Activated CD4-positive, alpha-beta T cell treated with anti-CD3 and anti-CD28 coated beads, Interleukin-2, amount 10 ng/mL, durations not matched to agents 24 days and 14 days (primary cell): ENCODE data around the gene MAD2L2. TPM values are rescaled to one million over a fixed set of nuclear protein-coding genes. Genes with fewer than 3 reads are reported as not detected.

Source experiments
- DNase-seq: peaks from one replicate; pipeline ENCODE4 v3.0.0; 2022
- H3K27ac Mint-ChIP-seq: one replicate; pipeline ENCODE4 v1.8.0; 2022; ENCODE audit warnings: mild to moderate bottlenecking, mixed read lengths
- H3K27me3 Mint-ChIP-seq: one replicate; pipeline ENCODE4 v1.8.0; 2022; ENCODE audit warnings: mixed read lengths
- H3K36me3 Mint-ChIP-seq: one replicate; pipeline ENCODE4 v1.8.0; 2022; ENCODE audit warnings: low read depth, mild to moderate bottlenecking, mixed read lengths
- H3K4me1 Mint-ChIP-seq: one replicate; pipeline ENCODE4 v1.8.0; 2021; ENCODE audit warnings: mixed read lengths
- H3K4me3 Mint-ChIP-seq: one replicate; pipeline ENCODE4 v1.8.0; 2022; ENCODE audit warnings: mild to moderate bottlenecking, moderate library complexity, mixed read lengths
- H3K9me3 Mint-ChIP-seq: one replicate; pipeline ENCODE4 v1.8.0; 2021; ENCODE audit warnings: mixed read lengths
- intact Hi-C: fragments of 100-400 bp; cut with micrococcal nuclease; formaldehyde crosslinking; loops from one replicate; pipeline ENCODE4 v1.15.1; 2023
- total RNA-seq: library from RNA; stranded (reverse); gene quantifications from 2 replicates; pipeline ENCODE4 v1.2.3, GENCODE V29; 2022

Gene MAD2L2
- total RNA-seq, 1 donor from 2014 or later = 80.1 TPM

DNA sequence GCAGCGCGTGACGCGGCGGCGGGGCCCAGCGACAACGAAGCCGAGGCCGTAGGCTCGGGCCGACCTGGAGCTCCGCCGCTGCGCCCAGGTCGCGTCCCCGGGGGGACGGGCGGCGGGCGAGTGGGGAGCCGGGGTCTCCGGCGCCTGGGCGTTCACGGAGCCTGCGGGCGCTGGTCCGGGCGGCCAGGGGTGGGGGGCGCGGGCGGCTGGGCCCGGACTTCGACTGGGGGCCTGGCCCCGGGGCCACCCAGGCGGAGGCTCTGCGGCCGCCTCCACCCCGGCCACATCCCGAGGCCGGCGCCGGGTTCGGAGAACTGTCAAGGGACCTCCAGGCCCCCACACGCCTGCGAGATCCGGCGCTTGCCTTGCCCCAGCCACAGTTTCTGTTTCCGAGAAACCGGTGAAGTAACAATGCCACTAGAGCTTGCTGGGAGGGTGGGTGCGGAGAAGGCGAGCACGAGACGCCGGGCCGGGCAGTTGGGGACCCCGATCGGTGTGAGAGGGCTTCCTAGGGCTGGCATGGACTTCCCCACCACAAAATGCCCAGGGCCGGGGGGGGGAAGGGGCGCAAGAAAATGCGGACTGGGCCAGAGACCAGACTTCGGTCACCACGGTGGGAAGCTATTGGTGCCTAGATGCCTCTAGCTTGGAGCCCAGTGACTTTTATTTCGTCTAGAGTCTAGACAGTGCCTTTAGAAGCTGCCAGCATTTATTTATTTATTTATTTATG lies 16.4 kb downstream of the MAD2L2 start:
- H3K27me3 Mint-ChIP-seq = no peaks in the 10 kb centered on the region
- peaks cover 10% of the 10 kb centered on the region for H3K4me1 Mint-ChIP-seq
- H3K9me3 Mint-ChIP-seq = no peaks in the 10 kb centered on the region
- peaks cover 18% of the 10 kb centered on the region for H3K36me3 Mint-ChIP-seq
- peak overlapping the region; percentile 85 for H3K4me3 Mint-ChIP-seq
- DNase-seq = peak; percentile 90
- H3K27ac Mint-ChIP-seq = peak overlapping the region; percentile 85
- intact Hi-C loops = loop anchor here (2.0 to 5.0 kb wide), 2 partner anchors 16 to 73 kb away; partner anchors contain the start of genes AGTRAP and MAD2L2

DNA sequence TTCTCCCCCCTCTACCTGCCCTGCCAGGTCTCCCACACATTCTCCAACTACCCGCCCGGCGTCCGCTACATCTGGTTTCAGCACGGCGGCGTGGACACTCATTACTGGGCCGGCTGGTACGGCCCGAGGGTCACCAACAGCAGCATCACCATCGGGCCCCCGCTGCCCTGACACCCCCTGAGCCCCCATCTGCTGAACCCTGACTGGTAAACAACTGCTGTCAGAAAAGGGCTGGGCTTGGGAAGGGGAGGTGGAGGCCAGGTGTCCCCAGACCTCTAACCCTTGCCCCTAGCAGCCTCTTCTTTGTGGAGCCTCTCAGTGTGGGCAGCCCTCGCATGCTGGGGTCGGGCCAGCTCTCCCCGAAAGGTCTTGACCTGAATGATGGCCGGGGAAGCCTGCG lies 19.8 kb downstream of the MAD2L2 start:
- Mint-ChIP-seq H3K4me3 (no peak overlapping the region), H3K27me3 (no peaks in the 10 kb centered on the region), H3K4me1 (peaks cover 7% of the 10 kb centered on the region), H3K9me3 (no peaks in the 10 kb centered on the region), H3K27ac (no peak overlapping the region), H3K36me3 (peaks cover 15% of the 10 kb centered on the region)
- no peak for DNase-seq
- intact Hi-C loops = loop anchor here (5.0 kb wide), 1 partner anchor 76 kb away; the partner anchor contains the start of gene AGTRAP

DNA sequence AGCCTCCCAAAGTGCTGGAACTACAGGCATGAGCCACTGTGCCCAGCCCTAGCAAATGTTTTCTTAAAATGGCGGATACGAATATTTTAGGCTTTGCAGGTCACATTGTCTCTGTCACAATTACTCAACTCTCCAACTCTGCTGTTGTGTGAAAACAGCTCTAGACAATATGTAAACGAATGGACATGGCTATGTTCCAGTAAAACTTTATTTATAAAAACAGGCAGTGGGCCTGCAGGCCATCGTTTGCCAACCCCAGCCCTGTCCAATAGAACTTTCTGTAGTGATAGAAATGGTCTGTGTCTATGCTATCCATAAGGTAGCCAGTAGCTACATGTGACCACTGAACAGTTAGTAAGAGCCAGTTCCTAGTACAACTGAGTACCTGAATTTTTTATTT lies 21.2 kb downstream of the MAD2L2 start:
- H3K27me3 Mint-ChIP-seq = no peaks in the 10 kb centered on the region
- no peaks in the 10 kb centered on the region for H3K9me3 Mint-ChIP-seq
- H3K27ac Mint-ChIP-seq = no peak overlapping the region
- H3K4me1 Mint-ChIP-seq = peaks cover 11% of the 10 kb centered on the region
- intact Hi-C loops = loop anchor here (5.0 kb wide), 1 partner anchor 78 kb away; the partner anchor contains the start of gene AGTRAP
- H3K4me3 Mint-ChIP-seq = no peak overlapping the region
- DNase-seq = no peak
- H3K36me3 Mint-ChIP-seq = peaks cover 17% of the 10 kb centered on the region

DNA sequence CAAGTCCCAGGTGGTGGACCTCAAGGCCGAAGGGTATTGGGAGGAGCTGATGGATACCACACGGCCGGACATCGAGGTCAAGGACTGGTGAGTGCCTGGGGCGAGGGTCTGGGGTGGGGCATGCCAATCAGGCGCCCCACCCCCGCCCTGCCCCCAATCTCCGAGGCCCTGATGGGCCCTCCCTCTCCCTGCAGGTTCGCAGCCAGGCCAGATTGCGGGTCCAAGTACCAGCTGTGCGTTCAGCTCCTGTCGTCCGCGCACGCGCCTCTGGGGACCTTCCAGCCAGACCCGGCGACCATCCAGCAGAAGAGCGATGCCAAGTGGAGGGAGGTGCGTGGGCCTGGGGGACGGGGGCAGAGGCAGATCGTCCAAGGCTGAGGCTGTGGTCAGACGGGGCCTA lies 22.4 kb downstream of the MAD2L2 start:
- Mint-ChIP-seq H3K36me3 (peaks cover 17% of the 10 kb centered on the region), H3K4me1 (peaks cover 11% of the 10 kb centered on the region), H3K27ac (no peak overlapping the region), H3K9me3 (no peaks in the 10 kb centered on the region), H3K27me3 (no peaks in the 10 kb centered on the region), H3K4me3 (no peak overlapping the region)
- DNase-seq = no peak
- intact Hi-C loops = no loop called here

DNA sequence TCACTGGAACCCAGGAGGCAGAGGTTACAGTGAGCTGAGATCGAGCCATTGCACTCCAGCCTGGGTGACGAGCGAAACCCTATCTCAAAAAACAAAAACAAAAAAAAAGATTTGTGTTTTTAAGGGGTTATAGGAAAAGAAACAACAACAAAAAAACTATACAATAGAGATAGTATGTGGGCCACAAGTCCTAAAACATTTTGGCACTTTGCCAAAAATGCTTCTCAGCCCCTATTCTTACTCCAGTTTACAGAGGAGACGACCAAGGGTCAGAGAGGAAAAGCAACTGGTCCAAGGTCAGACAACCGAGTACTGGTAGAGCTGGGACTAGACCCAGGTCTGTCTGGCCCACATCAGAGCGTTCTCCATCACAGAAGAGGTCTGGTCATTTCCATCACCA lies 23.3 kb downstream of the MAD2L2 start:
- intact Hi-C loops = no loop called here
- no peak for DNase-seq
- H3K4me1 Mint-ChIP-seq = peaks cover 11% of the 10 kb centered on the region
- no peak overlapping the region for H3K27ac Mint-ChIP-seq
- H3K36me3 Mint-ChIP-seq = peaks cover 15% of the 10 kb centered on the region
- no peaks in the 10 kb centered on the region for H3K9me3 Mint-ChIP-seq
- H3K4me3 Mint-ChIP-seq = no peak overlapping the region
- H3K27me3 Mint-ChIP-seq = no peaks in the 10 kb centered on the region

DNA sequence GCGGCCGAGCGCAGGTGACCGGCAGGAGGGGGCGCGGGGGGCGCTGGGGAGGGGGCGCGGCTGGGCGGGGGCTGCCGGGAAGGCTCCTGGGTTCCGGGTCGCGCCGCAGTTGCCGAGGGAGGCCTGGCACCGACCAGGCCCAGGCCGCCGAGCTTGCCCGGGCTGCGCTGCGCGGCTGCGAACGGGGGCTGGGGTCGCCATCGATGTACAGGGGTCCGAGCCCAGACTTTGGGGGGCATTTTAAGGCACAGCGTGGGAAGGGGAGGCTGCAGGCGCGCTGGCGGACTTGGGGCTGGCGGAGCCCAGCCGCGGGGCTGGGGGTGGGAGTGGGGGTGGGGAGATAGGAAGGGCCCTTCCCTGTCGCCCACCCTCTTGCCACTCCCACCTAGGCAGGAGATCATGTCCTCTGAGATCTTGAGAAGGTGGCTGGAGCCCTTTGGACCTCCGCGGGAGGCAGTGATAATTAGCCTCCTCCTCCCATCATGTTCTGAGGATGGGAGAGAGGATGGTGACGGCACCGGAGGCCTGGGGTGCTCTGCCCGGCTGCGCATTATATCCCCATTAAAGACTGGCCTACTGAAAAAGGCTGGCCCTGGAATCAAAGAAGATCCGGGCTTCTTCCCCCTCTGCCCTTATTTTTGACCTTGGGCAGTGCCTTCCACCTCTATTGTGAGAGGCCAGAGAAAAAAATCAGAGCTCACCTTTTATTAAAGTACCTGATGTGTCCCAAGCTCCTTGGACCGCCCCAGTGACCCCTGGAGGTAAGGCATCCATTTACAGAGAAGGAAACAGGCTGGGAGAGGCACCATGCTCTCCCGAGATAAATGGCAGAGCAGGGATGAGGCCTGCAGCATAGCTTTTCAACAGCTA lies 25.8 kb downstream of the MAD2L2 start:
- intact Hi-C loops = loop anchor here (2.0 kb wide), 1 partner anchor 26 kb away; the partner anchor contains the start of gene MAD2L2
- peak overlapping the region; percentile 77 for H3K4me3 Mint-ChIP-seq
- peaks cover 4% of the 10 kb centered on the region for H3K36me3 Mint-ChIP-seq
- no peak for DNase-seq
- no peak overlapping the region for H3K27ac Mint-ChIP-seq
- H3K27me3 Mint-ChIP-seq = peaks cover 13% of the 10 kb centered on the region
- no peaks in the 10 kb centered on the region for H3K9me3 Mint-ChIP-seq
- H3K4me1 Mint-ChIP-seq = peaks cover 11% of the 10 kb centered on the region

DNA sequence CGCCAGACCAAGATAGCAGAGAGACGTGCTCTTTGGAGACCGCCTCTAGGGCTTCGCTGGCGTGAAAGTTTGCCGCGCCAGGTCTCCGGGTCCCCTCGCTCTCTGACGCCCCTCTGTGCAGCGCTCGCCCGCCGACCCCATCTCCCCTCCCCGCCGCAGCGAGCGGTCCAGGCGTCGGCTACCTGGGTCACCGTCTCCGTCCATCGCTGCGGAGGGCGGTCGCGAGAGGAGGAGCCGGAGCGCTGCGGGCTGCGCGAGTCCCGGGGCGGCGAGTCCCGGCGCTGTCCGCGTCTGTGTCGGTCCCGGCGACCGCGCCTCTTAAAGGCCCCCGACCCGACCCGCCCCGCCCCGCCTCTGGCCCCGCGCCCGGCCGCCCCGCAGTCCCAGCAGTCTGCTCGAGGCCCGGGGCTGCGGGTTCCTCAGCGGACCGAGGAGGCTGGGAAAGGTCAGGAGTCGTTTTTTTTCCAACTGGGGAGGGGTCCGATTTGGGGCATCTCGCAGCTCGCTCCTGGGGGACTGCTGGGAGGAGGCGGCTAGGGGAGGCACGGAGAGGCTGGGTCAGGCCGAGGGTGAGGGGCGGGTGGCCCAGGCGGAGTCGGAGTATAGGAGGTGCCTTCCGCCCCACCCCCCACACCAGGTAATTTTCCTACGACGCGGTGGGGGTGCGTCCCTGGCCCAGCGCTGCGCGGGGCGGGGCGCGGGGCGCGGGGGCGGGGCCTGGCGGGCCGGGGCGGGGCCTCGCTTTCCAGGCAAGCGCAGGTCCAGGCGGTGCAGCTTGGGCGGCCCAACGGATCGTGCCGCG lies 26.6 kb downstream of the MAD2L2 start, which contains the start of the genes FBXO2 and FBXO44:
FBXO2 (minus strand) TSS at position 293 of the 802 bp plus-strand sequence; CDS start at position 204, 89 bp downstream.
FBXO44 (plus strand) TSS at position 741 of the 802 bp plus-strand sequence. CDS start 959 bp downstream, outside the sequence.
- Mint-ChIP-seq H3K4me1 (peaks cover 15% of the 10 kb centered on the region), H3K27ac (no peak within 1 kb of the TSS), H3K4me3 (peak within 1 kb of the TSS; percentile 77), H3K36me3 (peaks cover 4% of the 10 kb centered on the region), H3K27me3 (peaks cover 16% of the 10 kb centered on the region), H3K9me3 (no peaks in the 10 kb centered on the region)
- intact Hi-C loops = loop anchor here (2.0 kb wide), 1 partner anchor 26 kb away; the partner anchor contains the start of gene MAD2L2
- peak; percentile 89 for DNase-seq

DNA sequence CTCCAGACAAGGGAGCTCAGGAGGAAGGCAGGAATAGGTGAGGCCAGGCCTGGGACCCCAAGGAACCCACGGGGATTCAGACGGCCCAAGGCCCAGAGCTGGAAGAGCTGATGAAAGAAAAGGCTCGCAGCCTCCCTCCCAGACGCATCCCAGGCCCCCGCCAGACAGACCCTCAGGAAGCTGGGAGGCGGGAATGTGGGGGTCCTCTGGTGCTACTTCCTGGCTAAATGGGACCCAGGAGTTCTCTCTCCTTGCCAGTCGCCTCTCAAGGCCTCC lies 27.1 kb downstream of the MAD2L2 start:
- H3K9me3 Mint-ChIP-seq = no peaks in the 10 kb centered on the region

DNA sequence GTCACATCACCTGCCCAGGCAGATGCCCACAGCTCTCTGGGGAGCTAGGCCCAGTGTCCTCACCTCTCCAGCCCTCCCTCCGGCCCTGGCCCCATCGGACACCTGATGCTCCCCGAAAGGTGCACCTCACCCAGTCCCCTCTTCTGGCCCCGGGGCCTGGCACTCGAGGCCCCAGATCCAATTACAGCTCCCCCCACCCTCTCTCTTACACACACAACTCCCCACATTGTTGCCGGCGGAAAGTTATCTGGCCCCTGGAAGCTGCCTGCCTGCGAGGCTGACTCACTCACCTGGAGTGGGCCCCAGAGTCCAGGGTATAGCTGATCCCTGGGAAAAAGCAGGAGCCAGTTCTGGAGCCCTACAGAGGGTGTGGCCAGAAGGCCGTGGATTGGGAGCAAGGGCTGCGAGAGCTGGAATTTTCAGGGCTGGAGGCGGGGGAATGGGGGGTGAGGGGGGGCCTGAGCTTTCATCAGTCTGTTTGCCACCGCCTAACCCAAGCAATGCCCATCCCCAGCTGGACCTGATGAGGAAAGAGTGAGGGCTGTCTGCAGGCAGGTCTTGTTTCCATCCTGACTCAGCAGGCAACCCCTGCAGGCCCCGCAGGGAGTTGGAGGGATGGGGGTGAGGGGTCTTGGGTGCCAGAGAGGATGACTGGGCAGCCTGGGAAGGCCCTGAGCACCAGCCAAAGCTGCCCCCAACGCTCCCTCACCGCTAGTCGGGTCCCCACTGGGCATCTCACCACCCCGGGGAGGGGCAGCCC lies 27.7 kb downstream of the MAD2L2 start:
- no peak overlapping the region for H3K27ac Mint-ChIP-seq
- peaks cover 4% of the 10 kb centered on the region for H3K36me3 Mint-ChIP-seq
- intact Hi-C loops = no loop called here

More for the DNA sequence above, 27.1 kb downstream of the MAD2L2 start:
- peaks cover 15% of the 10 kb centered on the region for H3K4me1 Mint-ChIP-seq
- H3K27ac Mint-ChIP-seq = no peak overlapping the region
- H3K27me3 Mint-ChIP-seq = peaks cover 16% of the 10 kb centered on the region
- H3K4me3 Mint-ChIP-seq = peak overlapping the region; percentile 30
- intact Hi-C loops = loop anchor here (2.0 kb wide), 1 partner anchor 27 kb away; the partner anchor contains the start of gene MAD2L2
- H3K36me3 Mint-ChIP-seq = peaks cover 4% of the 10 kb centered on the region
- no peak for DNase-seq

DNA sequence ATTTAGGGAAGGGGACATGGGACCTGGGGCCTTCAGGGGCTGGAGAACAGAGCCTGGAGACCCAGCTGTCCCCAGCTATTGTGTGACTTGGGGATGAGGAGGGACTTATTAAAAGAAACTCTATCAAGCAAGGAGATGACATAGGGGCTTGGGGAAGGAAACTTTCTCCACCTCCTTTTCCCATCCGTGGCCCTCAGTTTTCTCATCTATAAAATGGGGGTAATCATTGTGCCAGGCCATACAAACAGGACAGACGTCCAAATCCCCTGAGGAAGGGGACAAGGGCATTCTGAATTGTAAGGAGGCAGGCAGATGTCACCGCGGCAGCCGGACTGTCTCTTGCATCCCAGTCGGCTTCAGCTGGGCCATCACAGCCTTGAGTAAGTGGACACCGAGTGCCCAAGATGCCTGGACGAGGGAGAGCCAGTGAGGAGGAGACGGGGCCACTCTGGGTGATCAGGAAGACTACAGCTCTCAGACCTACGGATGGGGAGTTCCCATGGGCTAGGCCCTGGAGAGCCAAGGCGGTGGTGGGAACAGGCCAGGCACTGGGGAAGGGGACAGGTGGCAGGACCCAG lies 28.7 kb downstream of the MAD2L2 start:
- Mint-ChIP-seq H3K27me3 (peaks cover 16% of the 10 kb centered on the region), H3K4me1 (peaks cover 16% of the 10 kb centered on the region), H3K27ac (no peak overlapping the region), H3K36me3 (peaks cover 1% of the 10 kb centered on the region), H3K4me3 (no peak overlapping the region), H3K9me3 (no peaks in the 10 kb centered on the region)
- no peak for DNase-seq
- intact Hi-C loops = no loop called here

More for the DNA sequence above, 27.7 kb downstream of the MAD2L2 start:
- no peak for DNase-seq
- Mint-ChIP-seq H3K4me3 (peak overlapping the region; percentile 30), H3K27me3 (peaks cover 16% of the 10 kb centered on the region), H3K4me1 (peaks cover 16% of the 10 kb centered on the region), H3K9me3 (no peaks in the 10 kb centered on the region)

DNA sequence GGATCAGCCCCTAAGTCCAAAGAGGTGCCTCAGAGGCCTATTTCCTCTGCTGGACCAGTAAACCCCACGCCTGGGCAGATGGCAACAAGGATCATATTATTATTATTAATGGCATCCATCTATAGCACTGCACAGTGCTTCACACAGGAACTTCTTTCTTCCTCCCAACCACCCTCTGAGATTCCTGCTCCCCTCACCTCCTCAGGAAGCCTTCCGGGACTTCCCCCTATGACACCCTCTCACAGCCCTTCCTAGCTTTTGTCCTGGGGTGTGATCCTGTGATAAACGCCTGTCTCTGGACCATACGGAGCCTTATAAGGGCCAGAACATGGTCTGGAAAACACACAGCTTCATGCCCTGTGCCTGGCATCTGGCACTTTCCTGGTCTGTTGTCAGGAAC lies 29.9 kb downstream of the MAD2L2 start:
- H3K4me3 Mint-ChIP-seq = peak overlapping the region; percentile 50
- H3K27ac Mint-ChIP-seq = no peak overlapping the region
- no peak for DNase-seq
- peaks cover under 1% of the 10 kb centered on the region for H3K36me3 Mint-ChIP-seq
- H3K9me3 Mint-ChIP-seq = no peaks in the 10 kb centered on the region
- H3K4me1 Mint-ChIP-seq = peaks cover 16% of the 10 kb centered on the region
- intact Hi-C loops = loop anchor here (2.0 kb wide), 1 partner anchor 60 kb away; no protein-coding TSS in a partner anchor
- peaks cover 21% of the 10 kb centered on the region for H3K27me3 Mint-ChIP-seq

DNA sequence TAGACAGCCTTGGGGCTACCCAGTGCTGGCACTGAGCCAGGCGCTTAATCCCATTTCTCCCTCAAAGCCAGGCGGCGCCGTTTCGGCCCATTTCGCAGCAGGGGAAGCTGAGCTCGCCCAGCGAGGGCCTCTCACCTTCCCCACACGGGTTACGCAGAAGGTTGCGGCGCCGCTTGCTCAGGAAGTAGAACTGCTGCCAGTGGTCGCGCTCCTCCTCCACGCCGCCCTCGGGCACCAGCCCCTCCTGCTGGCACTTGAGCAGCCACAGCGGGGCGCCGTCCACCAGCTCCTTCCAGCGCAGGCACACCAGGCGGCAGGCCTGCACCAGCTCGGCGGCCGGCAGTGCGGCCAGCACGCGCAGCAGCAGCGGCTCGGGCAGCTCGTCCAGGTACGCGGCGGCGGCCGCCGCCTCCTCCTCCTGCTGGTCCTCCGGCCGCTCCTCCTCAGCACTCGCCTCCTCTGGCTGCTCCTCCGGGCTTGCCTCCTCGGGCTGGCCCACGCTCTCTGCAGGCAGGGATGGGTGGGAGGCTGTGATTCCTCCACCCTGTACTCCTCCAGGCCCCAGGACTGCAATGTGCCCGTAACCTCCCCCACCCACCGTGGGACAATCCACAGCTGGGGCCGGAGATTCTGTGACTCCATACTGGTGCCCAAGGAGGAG lies 30.5 kb downstream of the MAD2L2 start:
- no peak overlapping the region for H3K27ac Mint-ChIP-seq

More for the DNA sequence above, 30.5 kb downstream of the MAD2L2 start:
- no peaks in the 10 kb centered on the region for H3K9me3 Mint-ChIP-seq
- peak overlapping the region; percentile 50 for H3K4me3 Mint-ChIP-seq
- no peaks in the 10 kb centered on the region for H3K36me3 Mint-ChIP-seq
- H3K27me3 Mint-ChIP-seq = peaks cover 21% of the 10 kb centered on the region
- DNase-seq = peak; percentile 92
- intact Hi-C loops = loop anchor here (1.0 to 2.0 kb wide), 2 partner anchors 60 to 69 kb away; no protein-coding TSS in a partner anchor
- peaks cover 12% of the 10 kb centered on the region for H3K4me1 Mint-ChIP-seq
